Esophagus muscularis mucosa (tissue), 4 donors: ENCODE measurements around the gene ARHGEF10L.

ENCODE experiments used
- CTCF ChIP-seq, 3 experiments: fragments of 200-600 bp in 2 of 3; fragments of 450-650 bp in 1 of 3; sonication (generic) in 2 of 3; IDR thresholded peaks; one replicate each; pipeline ENCODE4 v1.5.1; 2017 to 2019; ENCODE audit warnings: antibody characterized with exemption in 3 of 3, mild to moderate bottlenecking in 2 of 3, moderate library complexity in 1 of 3
- EP300 ChIP-seq: sonication (generic); formaldehyde crosslinking; IDR thresholded peaks from one replicate; pipeline ENCODE4 v1.6.1; 2017; ENCODE audit warnings: antibody characterized with exemption
- POLR2A ChIP-seq: fragments of 450-650 bp; IDR thresholded peaks from one replicate; pipeline ENCODE4 v1.6.1; 2017; ENCODE audit warnings: antibody characterized with exemption, moderate library complexity, mild to moderate bottlenecking, low read depth
- POLR2AphosphoS5 ChIP-seq, 2 donors: sonication (generic); formaldehyde crosslinking; IDR thresholded peaks; one replicate each; pipeline ENCODE4 v1.6.1; 2017; ENCODE audit warnings: antibody characterized with exemption in 2 of 2

- TF ChIP-seq CTCF (IDR thresholded peaks at IDR 0.05) (no peak), POLR2A (no peak), POLR2AphosphoS5 (IDR thresholded peaks at IDR 0.05) (peak in 1 of 2 donors; percentile 50), EP300 (no peak)
These were observed 66.3 kb downstream of the ARHGEF10L start for GRCh38 chr1:17605582-17606344.
